DND-41 (cell line): ENCODE measurements around the gene BAIAP2.

ENCODE experiments used
- ATAC-seq: fragments of 200-7000 bp; cut with Tn5 transposase; 3 replicates; pipeline ENCODE4 v1.9.1; 2021; ENCODE audit warnings: low read depth; ENCODE audit not compliant: insufficient read depth
- DNase-seq: peaks from one replicate; pipeline ENCODE4 v3.0.0-alpha.2; 2020
- H2AFZ ChIP-seq: 2 replicates; pipeline ENCODE4 v1.6.0; 2012; ENCODE audit warnings: low read depth, low read length
- H3K27ac ChIP-seq: 2 replicates; pipeline ENCODE4 v1.5.1; 2012; ENCODE audit warnings: low read length, inconsistent platforms
- H3K27me3 ChIP-seq: fragments of 200-600 bp; sonication (generic); 2 replicates; pipeline ENCODE4 v1.6.0; 2012; ENCODE audit warnings: low read length, mild to moderate bottlenecking, inconsistent platforms; ENCODE audit not compliant: insufficient read depth, poor library complexity
- H3K36me3 ChIP-seq: 2 replicates; pipeline ENCODE4 v1.5.1; 2012; ENCODE audit warnings: low read length, inconsistent platforms; ENCODE audit not compliant: insufficient read depth
- H3K4me1 ChIP-seq: 2 replicates; pipeline ENCODE4 v1.5.1; 2012; ENCODE audit warnings: mild to moderate bottlenecking, low read length; ENCODE audit not compliant: insufficient read depth
- H3K4me2 ChIP-seq: 2 replicates; pipeline ENCODE4 v1.6.0; 2012; ENCODE audit warnings: mild to moderate bottlenecking, moderate library complexity, low read length, inconsistent platforms; ENCODE audit not compliant: insufficient read depth
- H3K4me3 ChIP-seq, 2 experiments: fragments of 200-600 bp in 1 of 2; shearing (Covaris generic) in 1 of 2; 2 replicates each; pipeline ENCODE4 v1.5.1; 2012 to 2016; ENCODE audit warnings: inconsistent platforms in 2 of 2, low read length in 2 of 2, mild to moderate bottlenecking in 2 of 2, low read depth in 1 of 2, moderate library complexity in 1 of 2
- H3K79me2 ChIP-seq: 2 replicates; pipeline ENCODE4 v1.6.0; 2012; ENCODE audit warnings: low read length, inconsistent platforms; ENCODE audit not compliant: insufficient read depth
- H3K9ac ChIP-seq: 2 replicates; pipeline ENCODE4 v1.6.0; 2012; ENCODE audit warnings: low read depth, mild to moderate bottlenecking, inconsistent platforms, low read length, moderate library complexity
- H3K9me3 ChIP-seq: 2 replicates; pipeline ENCODE4 v1.5.1; 2012; ENCODE audit warnings: low read length, moderate library complexity, mild to moderate bottlenecking, inconsistent platforms; ENCODE audit not compliant: insufficient read depth, severe bottlenecking
- H4K20me1 ChIP-seq: 2 replicates; pipeline ENCODE4 v1.6.0; 2012; ENCODE audit warnings: low read length; ENCODE audit not compliant: insufficient read depth
- CTCF ChIP-seq: IDR thresholded peaks from 2 replicates; pipeline ENCODE4 v1.5.1; 2012; ENCODE audit warnings: borderline replicate concordance, low read length, moderate library complexity, mild to moderate bottlenecking; ENCODE audit not compliant: poor library complexity, severe bottlenecking; ENCODE audit errors: extremely low read depth
- EZH2 ChIP-seq: IDR thresholded peaks from 3 replicates; pipeline ENCODE4 v1.6.1; 2012; ENCODE audit warnings: borderline replicate concordance, low read depth, mild to moderate bottlenecking, moderate library complexity, low read length, inconsistent platforms; ENCODE audit not compliant: severe bottlenecking

Gene BAIAP2

GRCh38 chr17:81066771-81067315 is 31.9 kb downstream of the BAIAP2 start:
- H4K20me1 ChIP-seq, result peaks cover 4% of the 10 kb centered on the region; the same call in 1 of the 2 replicates
- H3K36me3 ChIP-seq, result no peaks in the 10 kb centered on the region
- no peak for ATAC-seq
- H2AFZ ChIP-seq, result no peak overlapping the region
- DNase-seq, result no peak
- H3K79me2 ChIP-seq, result no peaks in the 10 kb centered on the region
- H3K27ac ChIP-seq, result no peak overlapping the region
- H3K4me3 ChIP-seq, result no peak overlapping the region
- H3K9me3 ChIP-seq, result no peaks in the 10 kb centered on the region
- H3K27me3 ChIP-seq, result no peaks in the 10 kb centered on the region
- TF ChIP-seq CTCF, result no peak
- TF ChIP-seq EZH2, result no peak
- no peak overlapping the region for H3K4me2 ChIP-seq
- H3K4me1 ChIP-seq, result no peaks in the 10 kb centered on the region
- H3K9ac ChIP-seq, result no peak overlapping the region

- DNase-seq (no peak), ATAC-seq (no peak)
- no peaks in the 10 kb centered on the region for H3K9me3 ChIP-seq
- H3K4me2 ChIP-seq, result no peak overlapping the region
- H2AFZ ChIP-seq, result no peak overlapping the region
- peaks cover 4% of the 10 kb centered on the region; the same call in 1 of the 2 replicates for H4K20me1 ChIP-seq
- no peaks in the 10 kb centered on the region for H3K27me3 ChIP-seq
- no peaks in the 10 kb centered on the region for H3K79me2 ChIP-seq
- no peak overlapping the region for H3K4me3 ChIP-seq
- no peak overlapping the region for H3K9ac ChIP-seq
- no peaks in the 10 kb centered on the region for H3K4me1 ChIP-seq
- H3K36me3 ChIP-seq, result no peaks in the 10 kb centered on the region
- no peak for TF ChIP-seq EZH2
- TF ChIP-seq CTCF, result no peak
- H3K27ac ChIP-seq, result no peak overlapping the region
Observed at GRCh38 chr17:81067391-81067811, 32.5 kb downstream of the BAIAP2 start.

- Histone ChIP-seq H3K9me3 (no peaks in the 10 kb centered on the region), H3K9ac (no peak overlapping the region), H3K27me3 (no peaks in the 10 kb centered on the region), H2AFZ (no peak overlapping the region), H3K79me2 (no peaks in the 10 kb centered on the region), H3K4me1 (no peaks in the 10 kb centered on the region), H3K36me3 (no peaks in the 10 kb centered on the region), H3K27ac (no peak overlapping the region), H3K4me3 (no peak overlapping the region), H3K4me2 (no peak overlapping the region), H4K20me1 (peaks cover 4% of the 10 kb centered on the region; the same call in 1 of the 2 replicates)
- TF ChIP-seq CTCF (no peak), EZH2 (no peak)
- no peak for DNase-seq
- no peak for ATAC-seq
Observed at GRCh38 chr17:81068411-81069134, 33.6 kb downstream of the BAIAP2 start.
